ENCODE measurements around the gene ETV2.
"Not testable (repeated sequence)": the region's sequence is repeated elsewhere in the genome, so short reads cannot be mapped to it uniquely, and the experiment has no call there.

Gene ETV2

GRCh38 chr19:35648017-35648961, 6.7 kb downstream of the ETV2 start, which contains the start of gene COX6B1:
COX6B1 (plus strand) TSS chr19:35648323; CDS start chr19:35651244, 2,921 bp downstream.
- peak; percentile 89 to 99 (median 97) for DNase-seq
- intact Hi-C loops (cut with DNase I): loop anchor here (2.0 kb wide), 1 partner anchor 19 kb away; the partner anchor contains the start of gene RBM42

- no peak for DNase-seq
- intact Hi-C loops (cut with DNase I): no loop called here
Measured at GRCh38 chr19:35650581-35650980, 9.0 kb downstream of the ETV2 start.

GRCh38 chr19:35654828-35655227, 13.3 kb downstream of the ETV2 start:
- DNase-seq; intact Hi-C loops (cut with DNase I): not testable (repeated sequence)

- no peak for DNase-seq
- intact Hi-C loops (cut with DNase I): no loop called here
Measured at GRCh38 chr19:35655600-35655999, 14.1 kb downstream of the ETV2 start.

GRCh38 chr19:35656700-35657099, 15.2 kb downstream of the ETV2 start:
- DNase-seq: no peak
- intact Hi-C loops (cut with DNase I): no loop called here

- intact Hi-C loops (cut with DNase I): no loop called here
- no peak for DNase-seq
Measured at GRCh38 chr19:35657904-35658700, 16.6 kb downstream of the ETV2 start.

GRCh38 chr19:35661995-35662340, 20.4 kb downstream of the ETV2 start:
- no peak for DNase-seq
- intact Hi-C loops (cut with DNase I): no loop called here

GRCh38 chr19:35663981-35664380, 22.4 kb downstream of the ETV2 start:
- intact Hi-C loops (cut with DNase I): no loop called here
- no peak for DNase-seq

GRCh38 chr19:35665157-35665556, 23.6 kb downstream of the ETV2 start:
- intact Hi-C loops (cut with DNase I): no loop called here
- no peak for DNase-seq

- no peak for DNase-seq
- intact Hi-C loops (cut with DNase I): no loop called here
Measured at GRCh38 chr19:35665604-35666003, 24.1 kb downstream of the ETV2 start.

- no peak for DNase-seq
- intact Hi-C loops (cut with DNase I): no loop called here
Measured at GRCh38 chr19:35666251-35666913, 24.8 kb downstream of the ETV2 start, which contains the start of gene UPK1A. UPK1A (plus strand) TSS chr19:35666517; CDS start chr19:35666813, 296 bp downstream.

- intact Hi-C loops (cut with DNase I): no loop called here
- DNase-seq: no peak
Measured at GRCh38 chr19:35669566-35669965, 28.0 kb downstream of the ETV2 start.

GRCh38 chr19:35669974-35670373, 28.4 kb downstream of the ETV2 start:
- intact Hi-C loops (cut with DNase I): no loop called here
- no peak for DNase-seq

GRCh38 chr19:35670686-35671085, 29.1 kb downstream of the ETV2 start:
- intact Hi-C loops (cut with DNase I): no loop called here
- DNase-seq: no peak

GRCh38 chr19:35671818-35672217, 30.3 kb downstream of the ETV2 start:
- DNase-seq: peak in 5 of 42 donors; percentile 5 to 25 (median 16)
- intact Hi-C loops (cut with DNase I): no loop called here

GRCh38 chr19:35673121-35673804, 31.7 kb downstream of the ETV2 start:
- no peak for DNase-seq
- intact Hi-C loops (cut with DNase I): no loop called here

GRCh38 chr19:35675589-35676140, 34.1 kb downstream of the ETV2 start:
- DNase-seq: no peak
- intact Hi-C loops (cut with DNase I): no loop called here

- intact Hi-C loops (cut with DNase I): no loop called here
- DNase-seq: no peak
Measured at GRCh38 chr19:35689836-35690235, 48.3 kb downstream of the ETV2 start.

- intact Hi-C loops (cut with DNase I); DNase-seq: not testable (repeated sequence)
Measured at GRCh38 chr19:35691106-35691505, 49.6 kb downstream of the ETV2 start.
